Measurements from ENCODE around the gene DEGS2.

- TF ChIP-seq CTCF (conservative IDR thresholded peaks at IDR 0.05) (no peak), ZFX (IDR thresholded peaks at IDR 0.05) (no peak)
Observed at GRCh38 chr14:100105357-100106169, 53.9 kb downstream of the DEGS2 start.
